Natural killer cell (primary cell): ENCODE data around the gene ISCU. TPM values are rescaled to one million over a fixed set of nuclear protein-coding genes. Genes with fewer than 3 reads are reported as not detected.
A peak's percentile ranks its signal among the peaks of the same experiment; 100 is the strongest.
"Not testable (repeated sequence)": the region's sequence is repeated elsewhere in the genome, so short reads cannot be mapped to it uniquely, and the experiment has no call there.

Experiments used
- ATAC-seq, 3 donors: fragments of 150-1000 bp in 2 of 3; fragments of 200-7000 bp in 1 of 3; cut with Tn5 transposase; 1 replicate in 1 of 3; 2 replicates in 2 of 3; pipeline ENCODE4 v1.10.0; 2021; ENCODE audit warnings: mild to moderate bottlenecking in 2 of 3, moderate library complexity in 2 of 3
- DNase-seq, 2 donors: peaks; one replicate each; pipeline versions ENCODE4 v3.0.0 to v3.0.0-alpha.2; 2013 to 2021; ENCODE audit warnings: mixed read lengths in 1 of 2
- H3K27ac ChIP-seq: one replicate; pipeline ENCODE4 v1.5.1; 2013; ENCODE audit warnings: mild to moderate bottlenecking, low read length
- H3K27me3 ChIP-seq: one replicate; pipeline ENCODE4 v1.6.1; 2013; ENCODE audit warnings: low read length; ENCODE audit not compliant: control insufficient read depth, insufficient read depth
- H3K36me3 ChIP-seq: one replicate; pipeline ENCODE4 v1.6.1; 2013; ENCODE audit warnings: low read length; ENCODE audit not compliant: control insufficient read depth, insufficient read depth
- H3K4me1 ChIP-seq: one replicate; pipeline ENCODE4 v1.6.1; 2013; ENCODE audit warnings: low read length; ENCODE audit not compliant: control insufficient read depth, insufficient read depth
- H3K4me3 ChIP-seq: one replicate; pipeline ENCODE4 v1.5.1; 2013; ENCODE audit warnings: low read length
- H3K9me3 ChIP-seq: one replicate; pipeline ENCODE4 v1.6.1; 2013; ENCODE audit warnings: low read length; ENCODE audit not compliant: control insufficient read depth, insufficient read depth
- H3K27ac Mint-ChIP-seq, 2 donors: one replicate each; pipeline ENCODE4 v1.8.0; 2022; ENCODE audit warnings: mild to moderate bottlenecking in 2 of 2, mixed read lengths in 2 of 2, moderate library complexity in 1 of 2
- H3K27me3 Mint-ChIP-seq, 2 donors: one replicate each; pipeline ENCODE4 v1.8.0; 2022; ENCODE audit warnings: low read depth in 2 of 2, mixed read lengths in 2 of 2
- H3K36me3 Mint-ChIP-seq: one replicate; pipeline ENCODE4 v1.8.0; 2022; ENCODE audit warnings: mixed read lengths
- H3K4me1 Mint-ChIP-seq, 2 donors: one replicate each; pipeline ENCODE4 v1.8.0; 2022; ENCODE audit warnings: mixed read lengths in 2 of 2
- H3K4me3 Mint-ChIP-seq: one replicate; pipeline ENCODE4 v1.8.0; 2022; ENCODE audit warnings: mild to moderate bottlenecking, moderate library complexity, mixed read lengths
- H3K9me3 Mint-ChIP-seq, 2 donors: one replicate each; pipeline ENCODE4 v1.8.0; 2022; ENCODE audit warnings: mixed read lengths in 2 of 2
- CTCF ChIP-seq: fragments of 200-600 bp; IDR thresholded peaks from one replicate; pipeline ENCODE4 v1.8.0; 2022; ENCODE audit warnings: antibody characterized with exemption
- WGBS: methylation state at CpG from one replicate; pipeline ENCODE4 v1.1.7; 2013; ENCODE audit warnings: missing lambda C conversion rate; ENCODE audit not compliant: insufficient coverage; 5-methylcytosine and 5-hydroxymethylcytosine counted together
- intact Hi-C: fragments of 100-400 bp; cut with micrococcal nuclease; formaldehyde crosslinking; loops from one replicate; pipeline ENCODE4 v1.14.2; 2022
- total RNA-seq, 4 donors: library from RNA; stranded (reverse); fragments of 120-200 nt in 1 of 4; gene quantifications; one replicate each; pipeline versions ENCODE4 v1.2.3 to v1.2.4, GENCODE V29; 2013 to 2022

Gene ISCU
- total RNA-seq, 3 donors from 2014 or later (not counting 1 experiment from before 2014, with no cell fraction given) = 86.9 to 103 (median 97.4) TPM

- no peaks in the 10 kb centered on the region for H3K9me3 ChIP-seq
- H3K4me3 ChIP-seq = no peak overlapping the region
- WGBS = 76% methylated on average over 7 of the region's 7 CpGs
- H3K4me1 ChIP-seq = no peaks in the 10 kb centered on the region
- H3K9me3 Mint-ChIP-seq = no peaks in the 10 kb centered on the region
- peaks cover 20% of the 10 kb centered on the region for H3K36me3 Mint-ChIP-seq
- no peak overlapping the region for H3K4me3 Mint-ChIP-seq
- H3K27me3 ChIP-seq = no peaks in the 10 kb centered on the region
- DNase-seq = no peak
- peak overlapping the region in 1 of 2 donors; percentile 36 for H3K27ac Mint-ChIP-seq
- intact Hi-C loops = no loop called here
- no peak for TF ChIP-seq CTCF
- H3K27me3 Mint-ChIP-seq = no peaks in the 10 kb centered on the region
- ATAC-seq = no peak
- peaks cover 45% of the 10 kb centered on the region for H3K36me3 ChIP-seq
- peaks cover 43 to 49% of the 10 kb centered on the region in 2 donors for H3K4me1 Mint-ChIP-seq
- H3K27ac ChIP-seq = no peak overlapping the region
Measured at GRCh38 chr12:108548954-108549521, 13.4 kb upstream of the ISCU start.

GRCh38 chr12:108551535-108551934 is 10.9 kb upstream of the ISCU start:
- Histone ChIP-seq H3K27ac (no peak overlapping the region), H3K9me3 (no peaks in the 10 kb centered on the region), H3K27me3 (no peaks in the 10 kb centered on the region), H3K4me3 (no peak overlapping the region), H3K36me3 (peaks cover 26% of the 10 kb centered on the region), H3K4me1 (no peaks in the 10 kb centered on the region)
- peaks cover 52 to 54% of the 10 kb centered on the region in 2 donors for H3K4me1 Mint-ChIP-seq
- no peak overlapping the region for H3K4me3 Mint-ChIP-seq
- 57% methylated on average over 4 of the region's 5 CpGs for WGBS
- DNase-seq = no peak
- intact Hi-C loops = no loop called here
- no peaks in the 10 kb centered on the region for H3K9me3 Mint-ChIP-seq
- no peaks in the 10 kb centered on the region for H3K27me3 Mint-ChIP-seq
- ATAC-seq = no peak
- no peak for TF ChIP-seq CTCF
- H3K36me3 Mint-ChIP-seq = peaks cover 11% of the 10 kb centered on the region
- peak overlapping the region; percentile 22 to 46 for H3K27ac Mint-ChIP-seq

GRCh38 chr12:108553799-108554198 is 8.6 kb upstream of the ISCU start:
- Histone ChIP-seq H3K9me3 (no peaks in the 10 kb centered on the region), H3K4me3 (no peak overlapping the region), H3K36me3 (peaks cover 7% of the 10 kb centered on the region), H3K27me3 (no peaks in the 10 kb centered on the region), H3K27ac (no peak overlapping the region), H3K4me1 (peaks cover 7% of the 10 kb centered on the region)
- Mint-ChIP-seq H3K27ac (no peak overlapping the region), H3K27me3 (no peaks in the 10 kb centered on the region), H3K4me3 (no peak overlapping the region), H3K4me1 (peaks cover 62 to 65% of the 10 kb centered on the region in 2 donors), H3K36me3 (no peaks in the 10 kb centered on the region), H3K9me3 (no peaks in the 10 kb centered on the region)
- WGBS = 94% methylated on average over 5 of the region's 5 CpGs
- ATAC-seq (no peak), DNase-seq (no peak)
- no peak for TF ChIP-seq CTCF
- intact Hi-C loops = no loop called here

DNA sequence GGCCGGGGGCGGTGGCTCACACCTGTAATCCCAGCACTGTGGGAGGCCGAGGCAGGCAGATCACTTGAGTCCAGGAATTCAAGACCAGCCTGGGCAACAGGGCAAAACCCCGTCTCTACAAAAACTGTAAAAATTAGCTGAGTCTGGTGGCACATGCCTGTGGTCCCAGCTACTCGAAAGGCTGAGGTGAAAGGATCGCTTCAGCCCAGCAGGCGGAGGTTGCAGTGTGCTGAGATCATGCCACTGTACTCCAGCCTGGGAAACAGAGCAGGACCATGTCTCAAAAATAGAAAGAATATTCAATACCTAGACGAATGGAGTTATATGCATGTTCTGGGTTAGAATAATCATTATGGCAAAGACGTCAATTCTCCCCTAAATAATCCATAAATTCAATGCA is 7.0 kb upstream of the ISCU start:
- 97% methylated on average over 7 of the region's 9 CpGs for WGBS
- H3K27me3 Mint-ChIP-seq, H3K36me3 Mint-ChIP-seq, DNase-seq, ATAC-seq, H3K36me3 ChIP-seq, H3K4me3 Mint-ChIP-seq, H3K27me3 ChIP-seq, H3K27ac Mint-ChIP-seq, H3K4me3 ChIP-seq, H3K9me3 ChIP-seq, H3K9me3 Mint-ChIP-seq, intact Hi-C loops, H3K27ac ChIP-seq: not testable (repeated sequence)
- H3K4me1 ChIP-seq = peaks cover 18% of the 10 kb centered on the region
- H3K4me1 Mint-ChIP-seq = peaks cover 70 to 71% of the 10 kb centered on the region in 2 donors
